ENCODE results near the gene MEF2B.

The MEF2B gene

GRCh38 chr19:19096641-19097627 is 73.1 kb downstream of the MEF2B start:
- DNase-seq = no peak

DNA sequence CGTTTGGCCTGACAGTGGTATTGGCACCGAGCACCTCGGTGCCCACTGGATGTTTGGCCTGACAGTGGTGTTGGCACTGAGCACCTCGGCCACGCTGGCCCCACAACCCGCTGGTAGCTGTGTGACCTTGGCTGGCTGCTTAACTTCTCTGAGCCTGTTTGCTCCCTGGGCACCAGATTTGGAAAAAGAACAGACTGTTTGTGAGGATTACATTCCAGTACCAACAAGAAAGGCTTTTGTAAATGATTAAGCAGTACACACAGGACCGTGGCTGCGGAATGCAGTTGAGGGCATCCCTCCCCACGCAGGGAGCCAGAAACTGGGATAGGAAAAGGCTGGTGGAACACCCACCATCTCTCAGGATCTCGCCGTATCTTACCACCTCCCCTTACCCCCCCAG is 74.4 kb downstream of the MEF2B start:
- DNase-seq = no peak

Data from amniotic stem cell (primary cell).